ENCODE data around the gene PSMB7. TPM values are rescaled to one million over a fixed set of nuclear protein-coding genes. Genes with fewer than 3 reads are reported as not detected.

Gene PSMB7
- total and polyA plus RNA-seq, 2 of the 13 experiments (the other 11 are each of a cell fraction or from before 2014, with no cell fraction given), result 259 to 291 TPM

DNA sequence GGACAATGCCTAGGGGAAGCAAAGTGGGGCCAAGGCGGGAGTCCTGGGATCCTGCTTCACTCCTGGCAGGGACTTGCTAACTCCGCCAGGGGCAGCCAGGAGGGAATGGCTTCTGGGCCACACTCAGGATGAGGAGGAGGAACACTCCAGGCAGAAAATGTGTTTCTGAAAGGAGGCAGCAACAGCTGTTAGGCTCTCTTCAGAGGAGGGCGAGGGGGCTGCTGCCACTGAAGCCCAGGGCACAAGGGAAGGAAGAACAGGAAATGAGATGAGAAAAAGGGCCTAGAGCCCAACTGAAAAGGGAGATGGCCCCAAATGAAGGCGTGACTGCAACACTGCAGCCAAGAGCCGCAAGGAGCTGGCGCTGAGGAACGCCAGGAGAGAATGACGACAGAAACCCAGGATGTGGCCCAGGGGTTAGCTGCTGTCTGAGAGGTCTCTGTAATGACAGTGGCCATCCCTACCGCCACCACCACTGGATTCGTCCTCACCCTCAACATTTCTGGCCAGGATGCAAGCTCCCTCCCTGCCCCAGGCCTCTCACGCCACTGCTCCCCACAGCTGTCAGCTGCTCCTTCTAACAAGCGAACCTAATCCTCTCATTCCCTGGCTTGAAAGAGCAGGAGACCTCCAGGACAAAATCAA, 15.8 kb downstream of the PSMB7 start:
- H3K9ac ChIP-seq (ENCODE audit: insufficient read depth, low read depth, low read length), result no peak overlapping the region
- no TSS peak for BruUV-seq (replicated peaks)
- H3K27ac ChIP-seq (ENCODE audit: extremely low read length, insufficient read depth, low read length), result no peak overlapping the region
- intact Hi-C loops (cut with micrococcal nuclease; ENCODE audit: unreplicated experiment) (no loop called here), in situ Hi-C loops (cut with HindIII; ENCODE audit: extremely low pct_ligation_motif_present, low pct_unique_long_range_greater_than_20kb) (no loop called here)
- no peak for FAIRE-seq
- H3K27me3 ChIP-seq (ENCODE audit: control insufficient read depth in 1 of 2, insufficient read depth in 2 of 2, low read length in 2 of 2), result no peaks in the 10 kb centered on the region
- ChIA-PET CTCF (ENCODE audit: low intra/inter-chr PET ratio, low total read pairs) (no interaction called here), POLR2A (interaction anchor here (2.0 kb wide), 1 partner anchor 9 kb away, joined by 6 read pairs; no protein-coding TSS in a partner anchor)
- no peaks in the 10 kb centered on the region for H3K9me3 ChIP-seq (ENCODE audit: low read length)
- 97% methylated on average over 12 of the region's 12 CpGs for WGBS (ENCODE audit: low lambda C conversion rate)
- no peak for DNase-seq (ENCODE audit: low spot score)
- H3K4me3 ChIP-seq (replicated peaks in 1 of 3; ENCODE audit: insufficient read depth in 1 of 3, low read depth in 2 of 3, low read length in 3 of 3), result no peak overlapping the region
- no peak for ATAC-seq
- H3K79me2 ChIP-seq (ENCODE audit: insufficient read depth, low read length), result peaks cover 74% of the 10 kb centered on the region
- H3K4me1 ChIP-seq (ENCODE audit: insufficient read depth, low read length), result no peaks in the 10 kb centered on the region
- H2AFZ ChIP-seq (ENCODE audit: low read length), result no peak overlapping the region
- TF ChIP-seq ZNF766 (CRISPR knock-in tag; IDR thresholded peaks at IDR 0.05; ENCODE audit: borderline replicate concordance), result no peak
- TF ChIP-seq, protein P1, sequence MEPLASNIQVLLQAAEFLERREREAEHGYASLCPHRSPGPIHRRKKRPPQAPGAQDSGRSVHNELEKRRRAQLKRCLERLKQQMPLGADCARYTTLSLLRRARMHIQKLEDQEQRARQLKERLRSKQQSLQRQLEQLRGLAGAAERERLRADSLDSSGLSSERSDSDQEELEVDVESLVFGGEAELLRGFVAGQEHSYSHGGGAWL (CRISPR knock-in tag; IDR thresholded peaks at IDR 0.05), result no peak
- TF ChIP-seq, protein P2, sequence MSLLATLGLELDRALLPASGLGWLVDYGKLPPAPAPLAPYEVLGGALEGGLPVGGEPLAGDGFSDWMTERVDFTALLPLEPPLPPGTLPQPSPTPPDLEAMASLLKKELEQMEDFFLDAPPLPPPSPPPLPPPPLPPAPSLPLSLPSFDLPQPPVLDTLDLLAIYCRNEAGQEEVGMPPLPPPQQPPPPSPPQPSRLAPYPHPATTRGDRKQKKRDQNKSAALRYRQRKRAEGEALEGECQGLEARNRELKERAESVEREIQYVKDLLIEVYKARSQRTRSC (CRISPR knock-in tag; IDR thresholded peaks at IDR 0.05; ENCODE audit: low read depth), result no peak
- TF ChIP-seq, protein P3, sequence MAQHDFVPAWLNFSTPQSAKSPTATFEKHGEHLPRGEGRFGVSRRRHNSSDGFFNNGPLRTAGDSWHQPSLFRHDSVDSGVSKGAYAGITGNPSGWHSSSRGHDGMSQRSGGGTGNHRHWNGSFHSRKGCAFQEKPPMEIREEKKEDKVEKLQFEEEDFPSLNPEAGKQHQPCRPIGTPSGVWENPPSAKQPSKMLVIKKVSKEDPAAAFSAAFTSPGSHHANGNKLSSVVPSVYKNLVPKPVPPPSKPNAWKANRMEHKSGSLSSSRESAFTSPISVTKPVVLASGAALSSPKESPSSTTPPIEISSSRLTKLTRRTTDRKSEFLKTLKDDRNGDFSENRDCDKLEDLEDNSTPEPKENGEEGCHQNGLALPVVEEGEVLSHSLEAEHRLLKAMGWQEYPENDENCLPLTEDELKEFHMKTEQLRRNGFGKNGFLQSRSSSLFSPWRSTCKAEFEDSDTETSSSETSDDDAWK (CRISPR knock-in tag; IDR thresholded peaks at IDR 0.05), result no peak
- TF ChIP-seq, protein P4, sequence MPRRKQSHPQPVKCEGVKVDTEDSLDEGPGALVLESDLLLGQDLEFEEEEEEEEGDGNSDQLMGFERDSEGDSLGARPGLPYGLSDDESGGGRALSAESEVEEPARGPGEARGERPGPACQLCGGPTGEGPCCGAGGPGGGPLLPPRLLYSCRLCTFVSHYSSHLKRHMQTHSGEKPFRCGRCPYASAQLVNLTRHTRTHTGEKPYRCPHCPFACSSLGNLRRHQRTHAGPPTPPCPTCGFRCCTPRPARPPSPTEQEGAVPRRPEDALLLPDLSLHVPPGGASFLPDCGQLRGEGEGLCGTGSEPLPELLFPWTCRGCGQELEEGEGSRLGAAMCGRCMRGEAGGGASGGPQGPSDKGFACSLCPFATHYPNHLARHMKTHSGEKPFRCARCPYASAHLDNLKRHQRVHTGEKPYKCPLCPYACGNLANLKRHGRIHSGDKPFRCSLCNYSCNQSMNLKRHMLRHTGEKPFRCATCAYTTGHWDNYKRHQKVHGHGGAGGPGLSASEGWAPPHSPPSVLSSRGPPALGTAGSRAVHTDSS (CRISPR knock-in tag; conservative IDR thresholded peaks at IDR 0.05), result no peak
- TF ChIP-seq, protein P5, sequence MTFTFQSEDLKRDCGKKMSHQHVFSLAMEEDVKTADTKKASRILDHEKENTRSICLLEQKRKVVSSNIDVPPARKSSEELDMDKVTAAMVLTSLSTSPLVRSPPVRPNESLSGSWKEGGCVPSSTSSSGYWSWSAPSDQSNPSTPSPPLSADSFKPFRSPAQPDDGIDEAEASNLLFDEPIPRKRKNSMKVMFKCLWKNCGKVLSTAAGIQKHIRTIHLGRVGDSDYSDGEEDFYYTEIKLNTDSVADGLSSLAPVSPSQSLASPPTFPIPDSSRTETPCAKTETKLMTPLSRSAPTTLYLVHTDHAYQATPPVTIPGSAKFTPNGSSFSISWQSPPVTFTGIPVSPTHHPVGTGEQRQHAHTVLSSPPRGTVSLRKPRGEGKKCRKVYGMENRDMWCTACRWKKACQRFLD (CRISPR knock-in tag; IDR thresholded peaks at IDR 0.05; ENCODE audit: borderline replicate concordance), result no peak
- peaks cover 20 to 78% of the 10 kb centered on the region in 2 experiments for H3K36me3 ChIP-seq (replicated peaks in 1 of 2; ENCODE audit: control insufficient read depth in 1 of 2, insufficient read depth in 2 of 2, low read length in 2 of 2)
- no peak overlapping the region for H3K4me2 ChIP-seq (ENCODE audit: low read depth, low read length)
- no peaks in the 10 kb centered on the region for H4K20me1 ChIP-seq (ENCODE audit: insufficient read depth, low read length)
